ENCODE results near the gene BTBD19.
"Not testable (repeated sequence)": the region's sequence is repeated elsewhere in the genome, so short reads cannot be mapped to it uniquely, and the experiment has no call there.

BTBD19 gene

GRCh38 chr1:44808063-44808937, at the start of gene BTBD19:
Gene BTBD19 (plus strand): TSS chr1:44808523. CDS start chr1:44808821, 298 bp downstream.
- DNase-seq, result peak; percentile 95

GRCh38 chr1:44759077-44759476, 49.2 kb upstream of the BTBD19 start:
- no peak for DNase-seq

GRCh38 chr1:44760876-44761275, 47.4 kb upstream of the BTBD19 start:
- DNase-seq, result no peak

GRCh38 chr1:44766421-44766820, 41.9 kb upstream of the BTBD19 start:
- not testable (repeated sequence) for DNase-seq

- DNase-seq, result peak; percentile 94
Measured at GRCh38 chr1:44775078-44775929, 33.0 kb upstream of the BTBD19 start, which contains the start of gene RPS8. Gene RPS8 (plus strand): TSS chr1:44775540. CDS start chr1:44775597, 57 bp downstream.

- DNase-seq, result no peak
Measured at GRCh38 chr1:44775930-44776729, 32.2 kb upstream of the BTBD19 start.

- peak; percentile 22 for DNase-seq
Measured at GRCh38 chr1:44776730-44777068, 31.6 kb upstream of the BTBD19 start.

GRCh38 chr1:44777547-44777946, 30.8 kb upstream of the BTBD19 start:
- peak; percentile 34 for DNase-seq

- DNase-seq, result no peak
Measured at GRCh38 chr1:44777969-44778635, 30.2 kb upstream of the BTBD19 start.

GRCh38 chr1:44778705-44779576, 29.4 kb upstream of the BTBD19 start:
- DNase-seq, result no peak

GRCh38 chr1:44780583-44781121, 27.7 kb upstream of the BTBD19 start:
- DNase-seq, result no peak

- DNase-seq, result no peak
Measured at GRCh38 chr1:44783697-44784093, 24.6 kb upstream of the BTBD19 start.

GRCh38 chr1:44784094-44785028, 24.0 kb upstream of the BTBD19 start:
- no peak for DNase-seq

GRCh38 chr1:44785029-44785380, 23.3 kb upstream of the BTBD19 start:
- DNase-seq, result no peak

- DNase-seq, result no peak
Measured at GRCh38 chr1:44785501-44786137, 22.7 kb upstream of the BTBD19 start.

GRCh38 chr1:44786138-44786840, 22.0 kb upstream of the BTBD19 start:
- peak; percentile 85 for DNase-seq

- DNase-seq, result no peak
Measured at GRCh38 chr1:44786841-44787426, 21.4 kb upstream of the BTBD19 start.

- no peak for DNase-seq
Measured at GRCh38 chr1:44787506-44787905, 20.8 kb upstream of the BTBD19 start.
